ENCODE measurements around the gene KRCC1. TPM values are rescaled to one million over a fixed set of nuclear protein-coding genes. Genes with fewer than 3 reads are reported as not detected.
A peak's percentile ranks its signal among the peaks of the same experiment; 100 is the strongest.
"Not testable (repeated sequence)": the region's sequence is repeated elsewhere in the genome, so short reads cannot be mapped to it uniquely, and the experiment has no call there.

KRCC1 gene
- polyA plus RNA-seq, 1 donor from 2014 or later = 38.0 TPM

- H3K27me3 Mint-ChIP-seq = no peaks in the 10 kb centered on the region
- no peaks in the 10 kb centered on the region for H3K36me3 Mint-ChIP-seq
- peaks cover 0 to 3% (median 0%) of the 10 kb centered on the region in 3 donors for H3K9me3 Mint-ChIP-seq
- H3K27ac Mint-ChIP-seq = peak within 1 kb of the TSS; percentile 95 to 100 (median 100)
- peak within 1 kb of the TSS; percentile 96 to 99 (median 98) for H3K4me3 Mint-ChIP-seq
- peaks cover 13 to 17% (median 16%) of the 10 kb centered on the region in 3 donors for H3K4me1 Mint-ChIP-seq
Measured at GRCh38 chr2:88016086-88016959, 39.3 kb downstream of the KRCC1 start, which contains the start of gene RNU2-63P. RNU2-63P (minus strand) TSS chr2:88016547.

DNA sequence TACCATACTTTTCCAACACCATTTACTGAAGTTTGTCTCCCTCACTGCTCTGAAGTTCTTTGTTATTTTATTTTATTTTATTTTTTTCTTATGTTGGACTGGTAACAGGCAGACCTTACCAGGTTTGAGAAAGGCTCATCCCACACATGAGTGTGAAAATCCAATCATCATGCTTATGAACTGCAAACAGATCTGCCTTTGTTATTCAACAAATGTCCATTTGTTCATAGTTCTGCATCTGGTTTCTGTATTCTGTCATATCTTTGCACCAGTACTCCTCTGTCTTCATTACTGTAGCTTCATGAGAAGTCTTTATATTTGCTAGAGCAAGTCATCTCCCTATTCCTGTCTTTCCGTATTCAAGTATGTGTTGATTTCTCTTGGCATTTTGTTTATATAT lies 44.6 kb downstream of the KRCC1 start:
- H3K4me1 Mint-ChIP-seq = peaks cover under 1 to 5% (median 4%) of the 10 kb centered on the region in 3 donors
- H3K27me3 Mint-ChIP-seq = no peaks in the 10 kb centered on the region
- no peak overlapping the region for H3K4me3 Mint-ChIP-seq
- no peaks in the 10 kb centered on the region for H3K36me3 Mint-ChIP-seq
- no peak overlapping the region for H3K27ac Mint-ChIP-seq
- no peaks in the 10 kb centered on the region for H3K9me3 Mint-ChIP-seq

GRCh38 chr2:88010136-88010535 lies 45.4 kb downstream of the KRCC1 start:
- Mint-ChIP-seq H3K9me3 (peaks cover 0 to 1% (median 0%) of the 10 kb centered on the region in 3 donors), H3K4me3 (no peak overlapping the region), H3K4me1 (peaks cover 0 to 3% (median 2%) of the 10 kb centered on the region in 3 donors), H3K27me3 (no peaks in the 10 kb centered on the region), H3K36me3 (no peaks in the 10 kb centered on the region), H3K27ac (no peak overlapping the region)

- Mint-ChIP-seq H3K4me1 (peaks cover 0 to 1% (median under 1%) of the 10 kb centered on the region in 3 donors), H3K27me3 (no peaks in the 10 kb centered on the region), H3K4me3 (no peak overlapping the region), H3K36me3 (no peaks in the 10 kb centered on the region), H3K9me3 (peaks cover 0 to 1% (median 0%) of the 10 kb centered on the region in 3 donors), H3K27ac (no peak overlapping the region)
Measured at GRCh38 chr2:88006912-88007439, 48.6 kb downstream of the KRCC1 start.

GRCh38 chr2:88005776-88006175 lies 49.8 kb downstream of the KRCC1 start:
- H3K27ac Mint-ChIP-seq = peak overlapping the region in 1 of 3 donors; percentile 50
- no peaks in the 10 kb centered on the region for H3K27me3 Mint-ChIP-seq
- H3K4me1 Mint-ChIP-seq = peaks cover 6 to 7% (median 7%) of the 10 kb centered on the region in 3 donors
- H3K4me3 Mint-ChIP-seq = no peak overlapping the region
- H3K9me3 Mint-ChIP-seq = peaks cover 0 to 1% (median 0%) of the 10 kb centered on the region in 3 donors
- no peaks in the 10 kb centered on the region for H3K36me3 Mint-ChIP-seq

GRCh38 chr2:88003074-88003755 lies 52.4 kb downstream of the KRCC1 start:
- Mint-ChIP-seq H3K27ac (no peak overlapping the region), H3K4me1 (peaks cover 6 to 7% (median 7%) of the 10 kb centered on the region in 3 donors), H3K4me3 (no peak overlapping the region), H3K27me3 (no peaks in the 10 kb centered on the region), H3K36me3 (no peaks in the 10 kb centered on the region), H3K9me3 (peaks cover 0 to 1% (median 0%) of the 10 kb centered on the region in 3 donors)

DNA sequence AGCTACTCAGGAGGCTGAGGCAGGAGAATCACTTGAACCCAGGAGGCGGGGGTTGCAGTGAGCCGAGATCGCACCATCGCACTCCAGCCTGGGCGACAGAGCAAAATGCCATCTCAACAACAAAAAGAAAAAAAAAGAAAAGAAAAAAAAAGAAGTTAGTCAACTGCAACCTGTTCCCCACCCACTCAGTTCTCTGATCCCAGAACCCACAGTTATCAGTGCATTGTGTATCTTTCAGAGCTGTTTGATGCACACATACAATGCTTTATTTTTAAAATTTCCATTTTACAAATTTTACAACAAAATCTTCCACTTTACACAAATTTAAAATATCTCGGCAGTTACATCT lies 53.2 kb downstream of the KRCC1 start:
- Mint-ChIP-seq H3K4me1 (peaks cover 6 to 7% (median 7%) of the 10 kb centered on the region in 3 donors), H3K27me3 (no peaks in the 10 kb centered on the region), H3K9me3 (peaks cover 0 to 1% (median 0%) of the 10 kb centered on the region in 3 donors), H3K27ac (no peak overlapping the region), H3K36me3 (no peaks in the 10 kb centered on the region), H3K4me3 (no peak overlapping the region)

DNA sequence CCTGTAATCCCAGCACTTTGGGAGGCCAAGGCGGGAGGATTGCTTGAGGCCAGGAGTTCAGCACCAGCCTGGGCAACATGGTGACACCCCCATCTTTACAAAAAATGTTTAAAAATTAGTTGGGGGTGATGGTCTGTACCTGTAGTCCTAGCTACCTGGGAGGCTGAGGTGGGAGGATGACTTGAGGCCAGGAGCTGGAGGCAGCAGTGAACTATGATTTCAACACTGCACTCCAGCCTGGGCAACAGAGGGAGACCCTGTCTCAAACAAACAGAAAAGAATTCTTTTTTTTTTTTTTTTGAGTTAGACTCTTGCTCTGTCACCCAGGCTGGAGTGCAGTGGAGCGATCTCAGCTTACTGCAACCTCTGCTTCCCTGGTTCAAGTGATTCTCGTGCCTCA lies 55.1 kb downstream of the KRCC1 start:
- H3K4me1 Mint-ChIP-seq = peaks cover 10 to 15% (median 10%) of the 10 kb centered on the region in 3 donors
- not testable (repeated sequence) for H3K27ac Mint-ChIP-seq, H3K27me3 Mint-ChIP-seq, H3K4me3 Mint-ChIP-seq, H3K36me3 Mint-ChIP-seq, H3K9me3 Mint-ChIP-seq

DNA sequence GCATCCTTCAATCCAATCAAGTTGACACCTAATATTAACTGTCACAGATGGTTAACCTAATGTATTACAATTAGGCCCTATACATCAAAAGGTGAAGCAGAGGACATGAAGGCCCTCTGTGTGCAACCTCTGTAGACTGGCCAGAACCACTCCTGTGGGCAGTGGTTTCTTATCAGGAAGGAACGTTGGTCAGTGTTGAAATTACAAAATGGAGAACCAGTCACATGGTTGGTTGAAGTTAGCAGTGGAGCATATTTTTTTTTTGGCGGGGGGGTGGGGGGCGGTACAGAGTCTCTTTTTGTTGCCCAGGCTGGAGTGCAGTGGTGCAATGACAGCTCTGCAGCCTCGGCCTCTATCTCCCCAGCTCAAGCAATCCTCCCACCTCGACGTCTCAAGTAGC lies 59.0 kb downstream of the KRCC1 start:
- Mint-ChIP-seq H3K4me1 (peaks cover 6 to 18% (median 7%) of the 10 kb centered on the region in 3 donors), H3K9me3 (peaks cover 0 to 2% (median 0%) of the 10 kb centered on the region in 3 donors), H3K27me3 (no peaks in the 10 kb centered on the region), H3K4me3 (no peak overlapping the region), H3K36me3 (no peaks in the 10 kb centered on the region), H3K27ac (no peak overlapping the region)

DNA sequence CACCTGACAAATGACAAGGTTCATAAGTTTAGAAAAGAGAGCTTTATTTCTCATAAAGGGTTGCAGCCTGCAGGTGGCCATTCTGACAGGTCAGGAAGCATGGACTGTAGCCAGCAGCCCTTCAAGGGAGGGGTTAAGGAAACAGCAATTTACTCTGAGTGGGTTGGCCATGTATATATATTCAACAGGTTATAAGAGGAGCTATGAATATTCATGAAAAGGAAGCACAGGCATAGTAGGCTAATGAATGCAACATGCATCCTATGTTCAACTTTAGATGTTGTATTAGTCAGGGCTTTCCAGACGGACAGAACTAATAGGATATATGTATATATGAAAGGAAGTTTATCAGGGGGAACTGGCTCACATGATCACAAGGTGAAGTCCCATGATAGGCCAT lies 59.8 kb downstream of the KRCC1 start:
- Mint-ChIP-seq H3K27me3 (no peaks in the 10 kb centered on the region), H3K27ac (peak overlapping the region in 1 of 3 donors; percentile 21), H3K4me3 (no peak overlapping the region), H3K9me3 (peaks cover 0 to 2% (median 0%) of the 10 kb centered on the region in 3 donors), H3K4me1 (peaks cover 3 to 17% (median 4%) of the 10 kb centered on the region in 3 donors), H3K36me3 (no peaks in the 10 kb centered on the region)

DNA sequence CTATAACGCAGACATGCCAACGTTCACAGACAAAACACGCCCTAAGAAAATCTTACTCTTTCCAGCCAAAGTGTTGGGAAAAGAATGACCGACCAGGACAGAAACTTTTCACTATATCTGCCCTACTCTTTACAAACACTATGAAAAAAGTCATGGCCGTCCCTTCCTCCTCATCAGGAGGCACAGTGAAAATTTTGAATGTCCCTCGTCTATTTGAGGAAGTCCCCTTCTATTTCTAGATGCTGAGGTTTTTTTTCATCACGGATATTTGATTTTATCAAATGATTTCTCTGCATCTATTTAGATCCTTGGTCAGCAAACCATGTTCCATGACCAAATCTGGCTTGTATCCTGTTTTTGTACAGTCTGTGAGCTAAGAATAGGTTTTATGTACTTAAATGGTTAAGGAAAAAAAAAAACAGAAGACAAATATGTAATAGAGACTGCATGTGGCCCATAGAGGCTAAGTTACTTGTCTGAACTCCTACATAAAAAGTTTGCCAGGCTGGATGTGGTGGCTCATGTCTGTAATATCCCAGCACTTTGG lies 61.2 kb downstream of the KRCC1 start:
- H3K36me3 Mint-ChIP-seq, H3K9me3 Mint-ChIP-seq, H3K4me3 Mint-ChIP-seq, H3K27me3 Mint-ChIP-seq: not testable (repeated sequence)
- Mint-ChIP-seq H3K4me1 (peaks cover 3 to 17% (median 4%) of the 10 kb centered on the region in 3 donors), H3K27ac (peak overlapping the region in 1 of 3 donors; percentile 25)

DNA sequence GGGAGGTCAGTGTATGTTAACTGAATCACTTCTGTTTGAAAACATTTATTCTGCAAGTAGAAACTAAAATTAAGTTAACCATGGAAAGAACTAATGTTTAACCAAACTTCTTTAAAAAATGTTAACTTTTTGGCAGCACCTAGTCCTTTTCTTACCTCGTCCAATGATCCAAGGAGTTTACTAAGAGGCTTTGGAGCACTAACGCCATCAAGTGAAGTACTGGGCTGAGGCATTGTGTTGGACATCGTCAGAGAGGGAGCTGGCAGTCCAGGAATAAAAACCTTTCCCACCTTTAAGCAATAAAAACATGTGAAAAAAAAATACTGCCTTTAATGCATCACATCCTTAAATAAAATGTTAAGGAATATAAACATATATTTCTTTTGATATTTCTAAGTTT lies 63.0 kb downstream of the KRCC1 start:
- not testable (repeated sequence) for H3K36me3 Mint-ChIP-seq, H3K9me3 Mint-ChIP-seq, H3K4me3 Mint-ChIP-seq, H3K27ac Mint-ChIP-seq, H3K27me3 Mint-ChIP-seq
- H3K4me1 Mint-ChIP-seq = peaks cover 3 to 17% (median 4%) of the 10 kb centered on the region in 3 donors

- not testable (repeated sequence) for H3K36me3 Mint-ChIP-seq, H3K4me3 Mint-ChIP-seq, H3K9me3 Mint-ChIP-seq, H3K27ac Mint-ChIP-seq, H3K27me3 Mint-ChIP-seq, H3K4me1 Mint-ChIP-seq
Measured at GRCh38 chr2:87987473-87987872, 68.1 kb downstream of the KRCC1 start.

GRCh38 chr2:87985902-87986301 lies 69.7 kb downstream of the KRCC1 start:
- H3K4me1 Mint-ChIP-seq, H3K27ac Mint-ChIP-seq, H3K4me3 Mint-ChIP-seq, H3K27me3 Mint-ChIP-seq, H3K9me3 Mint-ChIP-seq, H3K36me3 Mint-ChIP-seq: not testable (repeated sequence)

- H3K27me3 Mint-ChIP-seq, H3K9me3 Mint-ChIP-seq, H3K4me3 Mint-ChIP-seq, H3K4me1 Mint-ChIP-seq, H3K36me3 Mint-ChIP-seq, H3K27ac Mint-ChIP-seq: not testable (repeated sequence)
Measured at GRCh38 chr2:87981182-87981581, 74.4 kb downstream of the KRCC1 start.

Data from IgD-negative memory B cell (primary cell).